Fibroblast of peridontal ligament (primary cell): ENCODE results near the gene NRAS.

ENCODE experiments used
- DNase-seq: peaks from one replicate; pipeline ENCODE4 v3.0.0-alpha.2; 2010; ENCODE audit errors: extremely low read depth

The NRAS gene

GRCh38 chr1:114685851-114686250 is 30.7 kb downstream of the NRAS start:
- DNase-seq, result no peak

DNA sequence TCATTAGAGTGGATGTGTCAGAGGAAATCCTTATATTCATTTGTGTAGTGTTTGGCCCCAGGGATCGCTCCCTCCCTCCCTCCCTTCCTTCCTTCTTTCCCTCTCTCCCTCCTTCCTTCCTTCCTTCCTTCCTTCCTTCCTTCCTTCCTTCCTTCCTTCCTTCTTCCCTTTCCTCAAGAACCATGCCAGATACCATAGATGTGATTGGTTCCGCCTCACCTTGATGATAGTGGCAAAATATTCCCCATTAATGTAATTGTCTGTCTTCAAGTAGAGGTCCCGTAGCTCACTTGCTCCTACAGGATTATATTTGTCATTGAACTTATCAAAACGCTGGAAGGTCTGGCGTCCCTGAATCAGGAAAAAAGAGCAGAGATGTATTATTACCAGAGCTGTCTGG is 38.9 kb downstream of the NRAS start:
- no peak for DNase-seq

DNA sequence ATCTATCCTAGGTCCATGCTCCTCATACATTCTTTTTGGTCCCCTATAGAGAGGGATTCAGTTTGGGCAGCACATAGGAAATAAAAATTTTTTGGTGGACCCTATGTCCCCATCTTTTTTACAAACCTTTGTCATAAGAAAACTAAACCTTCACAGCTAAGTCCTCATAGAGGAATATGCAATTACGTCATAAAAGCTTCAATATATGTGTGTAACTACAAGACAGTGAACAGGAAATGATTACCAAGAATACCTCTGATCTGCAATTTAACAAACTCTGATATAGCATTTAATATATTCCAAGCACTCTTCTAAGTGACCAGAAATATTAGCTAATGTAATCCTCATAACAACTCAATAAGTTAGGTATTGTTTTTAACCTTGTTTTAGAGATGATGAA is 40.5 kb downstream of the NRAS start:
- DNase-seq, result no peak

- no peak for DNase-seq
Measured at GRCh38 chr1:114671939-114672275, 44.7 kb downstream of the NRAS start.

GRCh38 chr1:114671011-114671938 is 45.3 kb downstream of the NRAS start:
- DNase-seq, result peak; percentile 34

GRCh38 chr1:114670083-114671010 is 46.2 kb downstream of the NRAS start:
- peak; percentile 79 for DNase-seq

- DNase-seq, result no peak
Measured at GRCh38 chr1:114669562-114670082, 46.9 kb downstream of the NRAS start, which contains the start of gene DENND2C. Gene DENND2C (minus strand): TSS chr1:114670049. CDS start chr1:114625984, 44,065 bp downstream.

DNA sequence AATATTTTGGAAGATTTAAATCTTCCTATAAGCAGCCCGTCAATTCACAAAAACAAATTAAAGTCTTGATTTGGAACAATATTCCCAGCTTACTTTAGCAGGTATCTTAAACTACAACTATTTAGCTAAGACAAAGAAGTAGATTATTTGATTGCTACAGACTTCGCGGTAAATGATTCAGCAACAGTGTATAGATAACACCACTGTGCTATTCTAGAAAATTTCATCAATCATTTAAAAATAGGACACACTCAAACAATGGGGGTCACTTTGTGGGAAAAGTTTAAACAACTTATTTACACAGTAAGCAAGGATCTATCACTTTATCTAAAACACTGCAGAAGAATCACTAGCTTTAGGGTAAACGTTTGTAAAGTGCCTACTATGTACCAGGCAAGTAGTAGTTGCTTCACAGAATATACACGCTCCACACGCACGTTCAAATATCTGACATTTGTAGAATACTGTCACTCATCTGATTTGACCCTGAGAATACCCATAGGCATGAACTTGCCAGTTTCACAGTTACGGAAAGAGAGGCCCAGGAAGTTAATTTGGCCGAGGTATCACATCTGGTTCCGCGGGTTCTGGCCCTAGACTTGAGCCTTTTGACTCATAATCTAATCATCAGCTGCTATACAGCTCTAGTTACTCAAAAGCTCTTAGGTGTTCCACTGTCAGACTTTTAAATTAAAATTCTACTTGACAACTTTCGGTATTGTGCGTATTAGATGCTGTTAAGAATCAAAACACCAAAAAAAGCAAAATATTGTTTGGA is 47.6 kb downstream of the NRAS start:
- peak; percentile 40 for DNase-seq

DNA sequence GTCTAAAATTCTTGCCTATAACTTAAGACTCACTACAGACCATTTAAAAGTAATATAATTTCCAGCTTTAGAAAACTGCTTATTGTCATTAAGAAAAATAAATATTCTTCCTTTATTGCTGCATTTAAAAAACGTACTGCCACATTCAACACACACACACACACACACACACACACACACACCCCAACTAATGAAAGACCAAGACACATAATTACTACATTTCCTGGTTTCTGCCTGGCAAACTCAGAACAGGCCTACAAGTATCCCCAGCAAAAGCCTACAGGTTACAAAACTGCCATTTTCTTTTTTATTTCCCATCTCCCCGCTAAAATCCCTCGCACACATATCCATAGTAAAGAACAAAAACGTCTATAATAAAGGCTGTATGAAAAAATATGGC is 48.2 kb downstream of the NRAS start:
- no peak for DNase-seq

- no peak for DNase-seq
Measured at GRCh38 chr1:114666954-114667353, 49.6 kb downstream of the NRAS start.

DNA sequence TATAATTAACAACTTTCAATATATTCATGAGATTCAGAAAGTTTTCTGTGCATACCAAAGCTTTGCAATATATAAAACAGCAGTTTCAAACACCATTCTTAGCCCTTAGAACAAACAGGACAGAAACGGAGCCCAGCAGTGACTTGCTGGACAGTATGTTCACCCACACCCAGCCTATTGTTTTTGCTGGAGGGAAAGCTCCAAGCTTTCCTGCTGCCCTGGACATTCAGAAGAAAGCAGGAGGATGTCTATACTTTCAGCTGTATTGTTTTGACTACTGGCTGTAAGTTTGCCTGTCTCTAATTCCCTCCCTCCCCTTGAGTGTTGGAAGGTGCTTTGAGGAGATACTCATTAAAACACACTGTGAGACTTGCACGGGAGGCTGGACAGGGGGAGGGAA is 56.3 kb downstream of the NRAS start:
- DNase-seq, result no peak
